Endodermal cell (in vitro differentiated cells): ENCODE results near the gene SIM1. TPM values are rescaled to one million over a fixed set of nuclear protein-coding genes. Genes with fewer than 3 reads are reported as not detected.

Experiments
- DNase-seq: peaks from one replicate; pipeline ENCODE4 v3.0.0-alpha.2; 2017
- H3K27ac ChIP-seq: 2 replicates; pipeline ENCODE4 v1.5.1; 2013; ENCODE audit warnings: mild to moderate bottlenecking, low read depth, low read length, moderate library complexity
- H3K27me3 ChIP-seq: 2 replicates; pipeline ENCODE4 v1.6.1; 2013; ENCODE audit warnings: mild to moderate bottlenecking, low read length, moderate library complexity; ENCODE audit not compliant: insufficient read depth, control insufficient read depth, poor library complexity, severe bottlenecking
- H3K36me3 ChIP-seq: 2 replicates; pipeline ENCODE4 v1.7.0; 2013; ENCODE audit warnings: mild to moderate bottlenecking, low read length, moderate library complexity; ENCODE audit not compliant: control insufficient read depth, insufficient read depth
- H3K4me1 ChIP-seq: one replicate; pipeline ENCODE4 v1.7.0; 2013; ENCODE audit warnings: low read length; ENCODE audit not compliant: control insufficient read depth, insufficient read depth
- H3K4me3 ChIP-seq: 2 replicates; pipeline ENCODE4 v1.5.1; 2013; ENCODE audit warnings: mild to moderate bottlenecking, low read length, moderate library complexity
- H3K9ac ChIP-seq: 2 replicates; pipeline ENCODE4 v1.6.1; 2013; ENCODE audit warnings: mild to moderate bottlenecking, low read length, moderate library complexity; ENCODE audit not compliant: poor library complexity, severe bottlenecking; ENCODE audit errors: extremely low read depth
- H3K9me3 ChIP-seq: 2 replicates; pipeline ENCODE4 v1.6.1; 2013; ENCODE audit warnings: mild to moderate bottlenecking, low read length, moderate library complexity; ENCODE audit not compliant: control insufficient read depth
- H3K27ac Mint-ChIP-seq: 2 replicates; pipeline ENCODE4 v1.8.0; 2020; ENCODE audit warnings: mixed read lengths
- H3K27me3 Mint-ChIP-seq: 2 replicates; pipeline ENCODE4 v1.8.0; 2021; ENCODE audit warnings: mild to moderate bottlenecking, mixed read lengths; ENCODE audit not compliant: insufficient read depth
- H3K36me3 Mint-ChIP-seq: 2 replicates; pipeline ENCODE4 v1.8.0; 2020; ENCODE audit warnings: low read depth, mixed read lengths
- H3K4me1 Mint-ChIP-seq: 2 replicates; pipeline ENCODE4 v1.8.0; 2020; ENCODE audit warnings: mixed read lengths
- H3K4me3 Mint-ChIP-seq: 2 replicates; pipeline ENCODE4 v1.8.0; 2020; ENCODE audit warnings: mild to moderate bottlenecking, moderate library complexity, mixed read lengths
- H3K9me3 Mint-ChIP-seq: 2 replicates; pipeline ENCODE4 v1.8.0; 2020; ENCODE audit warnings: mild to moderate bottlenecking, mixed read lengths
- WGBS, 2 experiments: methylation state at CpG; one replicate each; pipeline versions ENCODE4 v1.1.5 to v1.1.7; 2013; ENCODE audit warnings: missing lambda C conversion rate in 2 of 2, mixed read lengths in 1 of 2; ENCODE audit not compliant: insufficient coverage in 1 of 2, insufficient read length in 1 of 2; 5-methylcytosine and 5-hydroxymethylcytosine counted together
- total RNA-seq, 2 donors: library from RNA; stranded (reverse); fragmentation: NEBNext Ultra II Directional in 1 of 2; extraction: Animal tissue kit (Norgen Biotek cat#: 25700) in 1 of 2; gene quantifications; 2 replicates in 1 of 2; 3 replicates in 1 of 2; pipeline ENCODE4 v1.2.1, GENCODE V29; 2021
- TF ChIP-seq, protein P1 (sequence below): fragments of 200-600 bp; sonication (generic); conservative IDR thresholded peaks from 2 replicates; pipeline ENCODE4 v1.5.0; 2021; ENCODE audit warnings: antibody characterized with exemption, mild to moderate bottlenecking

Gene SIM1
- total RNA-seq, 2 donors from 2014 or later: 0.07 to 0.31 TPM

- Mint-ChIP-seq H3K9me3 (no peaks in the 10 kb centered on the region), H3K4me3 (no peak overlapping the region), H3K36me3 (no peaks in the 10 kb centered on the region), H3K27me3 (no peaks in the 10 kb centered on the region), H3K4me1 (peaks cover 30% of the 10 kb centered on the region), H3K27ac (no peak overlapping the region)
- no peak overlapping the region for H3K27ac ChIP-seq
- no peaks in the 10 kb centered on the region for H3K36me3 ChIP-seq
- peaks cover 6% of the 10 kb centered on the region for H3K4me1 ChIP-seq
- no peak overlapping the region for H3K9ac ChIP-seq
- H3K9me3 ChIP-seq: no peaks in the 10 kb centered on the region
- H3K27me3 ChIP-seq: peaks cover 2% of the 10 kb centered on the region
- WGBS, 2 experiments: 41 to 62% methylated on average over 1 to 3 of the region's 3 CpGs
- TF ChIP-seq, protein P1, sequence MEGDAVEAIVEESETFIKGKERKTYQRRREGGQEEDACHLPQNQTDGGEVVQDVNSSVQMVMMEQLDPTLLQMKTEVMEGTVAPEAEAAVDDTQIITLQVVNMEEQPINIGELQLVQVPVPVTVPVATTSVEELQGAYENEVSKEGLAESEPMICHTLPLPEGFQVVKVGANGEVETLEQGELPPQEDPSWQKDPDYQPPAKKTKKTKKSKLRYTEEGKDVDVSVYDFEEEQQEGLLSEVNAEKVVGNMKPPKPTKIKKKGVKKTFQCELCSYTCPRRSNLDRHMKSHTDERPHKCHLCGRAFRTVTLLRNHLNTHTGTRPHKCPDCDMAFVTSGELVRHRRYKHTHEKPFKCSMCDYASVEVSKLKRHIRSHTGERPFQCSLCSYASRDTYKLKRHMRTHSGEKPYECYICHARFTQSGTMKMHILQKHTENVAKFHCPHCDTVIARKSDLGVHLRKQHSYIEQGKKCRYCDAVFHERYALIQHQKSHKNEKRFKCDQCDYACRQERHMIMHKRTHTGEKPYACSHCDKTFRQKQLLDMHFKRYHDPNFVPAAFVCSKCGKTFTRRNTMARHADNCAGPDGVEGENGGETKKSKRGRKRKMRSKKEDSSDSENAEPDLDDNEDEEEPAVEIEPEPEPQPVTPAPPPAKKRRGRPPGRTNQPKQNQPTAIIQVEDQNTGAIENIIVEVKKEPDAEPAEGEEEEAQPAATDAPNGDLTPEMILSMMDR: no peak
- no peak overlapping the region for H3K4me3 ChIP-seq
- peak; percentile 58 for DNase-seq
These were observed 32.6 kb downstream of the SIM1 start for GRCh38 chr6:100432136-100432535.

- Mint-ChIP-seq H3K27ac (no peak overlapping the region), H3K9me3 (no peaks in the 10 kb centered on the region), H3K27me3 (no peaks in the 10 kb centered on the region), H3K4me1 (peaks cover 40% of the 10 kb centered on the region), H3K4me3 (no peak overlapping the region), H3K36me3 (no peaks in the 10 kb centered on the region)
- no peak overlapping the region for H3K9ac ChIP-seq
- DNase-seq: no peak
- no peak overlapping the region for H3K4me3 ChIP-seq
- no peaks in the 10 kb centered on the region for H3K36me3 ChIP-seq
- 66 to 73% methylated on average over 2 to 3 of the region's 3 CpGs for WGBS, 2 experiments
- H3K9me3 ChIP-seq: no peaks in the 10 kb centered on the region
- H3K4me1 ChIP-seq: peaks cover 6% of the 10 kb centered on the region
- no peak overlapping the region for H3K27ac ChIP-seq
- H3K27me3 ChIP-seq: peaks cover 6% of the 10 kb centered on the region
- TF ChIP-seq, protein P1: no peak
These were observed 33.8 kb downstream of the SIM1 start for GRCh38 chr6:100430962-100431361.

GRCh38 chr6:100427452-100427851 is 37.3 kb downstream of the SIM1 start:
- no peaks in the 10 kb centered on the region for H3K9me3 Mint-ChIP-seq
- H3K4me1 Mint-ChIP-seq: peaks cover 20% of the 10 kb centered on the region
- H3K27me3 ChIP-seq: peaks cover 6% of the 10 kb centered on the region
- no peaks in the 10 kb centered on the region for H3K4me1 ChIP-seq
- H3K27ac ChIP-seq: no peak overlapping the region
- H3K36me3 ChIP-seq: no peaks in the 10 kb centered on the region
- H3K9me3 ChIP-seq: no peaks in the 10 kb centered on the region
- no peak for DNase-seq
- no peak overlapping the region for H3K4me3 Mint-ChIP-seq
- H3K27me3 Mint-ChIP-seq: no peaks in the 10 kb centered on the region
- H3K9ac ChIP-seq: no peak overlapping the region
- no peak overlapping the region for H3K4me3 ChIP-seq
- TF ChIP-seq, protein P1: no peak
- no peak overlapping the region for H3K27ac Mint-ChIP-seq
- no peaks in the 10 kb centered on the region for H3K36me3 Mint-ChIP-seq
